Activated T-cell treated with anti-CD3 and anti-CD28 coated beads, Interleukin-2, amount 50 U/mL, for 72 hours (primary cell): ENCODE measurements around the gene AMN1. TPM values are rescaled to one million over a fixed set of nuclear protein-coding genes. Genes with fewer than 3 reads are reported as not detected.
"Not testable (repeated sequence)": the region's sequence is repeated elsewhere in the genome, so short reads cannot be mapped to it uniquely, and the experiment has no call there.

Experiments
- ATAC-seq, 2 donors: fragments of 150-1000 bp; cut with Tn5 transposase; replicated peaks in 1 of 2; 2 replicates each; pipeline ENCODE4 v1.10.0; 2021; ENCODE audit warnings: moderate library complexity in 2 of 2, mild to moderate bottlenecking in 1 of 2
- DNase-seq, 2 donors: peaks; one replicate each; pipeline ENCODE4 v3.0.0; 2021 to 2022; ENCODE audit warnings: mixed read lengths in 1 of 2
- H3K27ac Mint-ChIP-seq: one replicate; pipeline ENCODE4 v1.8.0; 2022; ENCODE audit warnings: mild to moderate bottlenecking, moderate library complexity, mixed read lengths
- H3K27me3 Mint-ChIP-seq: one replicate; pipeline ENCODE4 v1.8.0; 2022; ENCODE audit warnings: low read depth, mixed read lengths
- H3K36me3 Mint-ChIP-seq, 2 donors: one replicate each; pipeline ENCODE4 v1.8.0; 2022; ENCODE audit warnings: mixed read lengths in 2 of 2, mild to moderate bottlenecking in 1 of 2; ENCODE audit not compliant: insufficient read depth in 2 of 2
- H3K4me1 Mint-ChIP-seq: one replicate; pipeline ENCODE4 v1.8.0; 2022; ENCODE audit warnings: low read depth, mixed read lengths
- H3K4me3 Mint-ChIP-seq, 2 donors: one replicate each; pipeline ENCODE4 v1.8.0; 2022; ENCODE audit warnings: mild to moderate bottlenecking in 2 of 2, mixed read lengths in 2 of 2, moderate library complexity in 2 of 2
- H3K9me3 Mint-ChIP-seq, 2 donors: one replicate each; pipeline ENCODE4 v1.8.0; 2022; ENCODE audit warnings: mixed read lengths in 2 of 2
- total RNA-seq, 2 donors: library from RNA; stranded (reverse); gene quantifications; one replicate each; pipeline ENCODE4 v1.2.3, GENCODE V29; 2022

The AMN1 gene
- total RNA-seq, 2 donors from 2014 or later: 4.2 to 4.5 TPM

DNA sequence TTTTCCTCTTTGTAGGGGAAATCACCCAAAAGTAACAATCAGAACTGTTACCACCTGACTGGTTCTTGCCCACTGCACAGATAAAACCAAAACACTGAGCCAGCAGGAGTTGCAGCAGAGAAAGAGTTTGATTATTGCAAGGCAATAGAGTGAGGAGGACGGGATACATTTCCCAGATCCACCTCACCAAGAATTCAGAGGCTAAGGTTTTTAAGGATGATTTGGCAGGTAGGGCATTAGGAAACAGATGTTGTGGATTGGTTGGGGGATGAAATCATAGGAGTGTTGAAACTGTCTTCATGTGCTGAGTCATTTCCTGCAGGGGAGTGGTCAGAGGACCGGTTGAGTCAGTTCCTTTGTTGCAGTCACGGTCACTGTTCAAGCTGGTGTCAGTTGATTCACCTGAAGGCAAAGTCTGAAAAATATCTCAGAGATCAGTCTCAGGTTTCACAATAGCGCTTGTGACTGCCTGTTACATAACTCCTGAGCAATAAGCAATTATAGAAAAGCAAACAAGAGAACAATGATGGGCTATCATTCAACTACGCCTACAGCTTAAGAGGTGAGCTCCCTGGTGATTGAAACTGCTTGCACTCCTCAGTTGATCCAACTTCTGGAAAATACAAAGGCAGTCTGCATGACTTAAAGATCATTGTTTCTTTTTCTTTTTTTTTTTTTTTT lies 20.3 kb upstream of the AMN1 start:
- H3K27me3 Mint-ChIP-seq: peaks cover 7% of the 10 kb centered on the region
- DNase-seq (peak; percentile 77 to 83), ATAC-seq (peak; percentile 90 to 94)
- H3K4me3 Mint-ChIP-seq: peak overlapping the region; percentile 2 to 48
- H3K9me3 Mint-ChIP-seq: no peaks in the 10 kb centered on the region
- H3K4me1 Mint-ChIP-seq: peaks cover 74% of the 10 kb centered on the region
- H3K36me3 Mint-ChIP-seq: peaks cover 0 to 4% of the 10 kb centered on the region in 2 donors
- H3K27ac Mint-ChIP-seq: peak overlapping the region; percentile 49

DNA sequence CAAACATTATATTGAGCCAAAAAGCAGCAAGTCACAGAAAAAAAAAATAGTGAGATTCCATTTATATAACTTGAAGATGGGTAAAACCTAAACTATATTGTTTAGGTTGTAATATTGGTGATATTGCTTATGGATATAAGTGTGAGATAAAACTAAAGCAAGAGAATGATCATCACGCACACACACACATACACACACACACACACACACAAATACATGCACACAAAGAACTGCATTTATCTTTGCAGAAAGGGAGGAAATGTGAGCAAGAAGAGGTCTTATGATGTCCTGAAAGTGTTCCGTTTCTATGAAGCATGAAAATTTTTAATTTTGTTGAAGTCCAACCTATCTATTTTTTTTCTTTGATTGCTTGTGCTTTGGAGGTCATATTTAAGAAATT lies 16.4 kb upstream of the AMN1 start:
- Mint-ChIP-seq H3K9me3 (no peaks in the 10 kb centered on the region), H3K4me1 (peaks cover 81% of the 10 kb centered on the region), H3K27me3 (peaks cover 9% of the 10 kb centered on the region), H3K4me3 (no peak overlapping the region), H3K36me3 (no peaks in the 10 kb centered on the region), H3K27ac (no peak overlapping the region)
- ATAC-seq (no peak), DNase-seq (no peak)

DNA sequence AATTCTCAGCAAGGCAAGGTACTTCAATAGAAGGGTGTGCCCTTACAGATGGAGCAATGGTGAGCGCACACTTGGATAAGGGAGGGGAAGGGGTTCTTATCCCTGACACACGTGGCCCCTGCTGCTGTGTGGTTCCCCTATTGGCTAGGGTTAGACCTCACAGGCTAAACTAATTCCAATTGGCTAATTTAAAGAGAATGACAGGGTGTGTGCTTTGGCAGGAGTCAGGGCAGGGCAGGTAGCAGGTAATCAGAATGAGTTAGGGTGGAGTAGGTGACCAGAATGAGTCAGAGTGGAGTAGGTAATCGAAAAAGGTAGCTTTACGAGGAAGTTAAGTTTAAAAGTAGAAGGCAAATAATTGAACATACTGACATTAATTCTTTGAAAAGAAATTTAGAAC lies 15.5 kb upstream of the AMN1 start:
- ATAC-seq, H3K27ac Mint-ChIP-seq, DNase-seq, H3K9me3 Mint-ChIP-seq, H3K27me3 Mint-ChIP-seq, H3K4me3 Mint-ChIP-seq, H3K36me3 Mint-ChIP-seq: not testable (repeated sequence)
- peaks cover 74% of the 10 kb centered on the region for H3K4me1 Mint-ChIP-seq

DNA sequence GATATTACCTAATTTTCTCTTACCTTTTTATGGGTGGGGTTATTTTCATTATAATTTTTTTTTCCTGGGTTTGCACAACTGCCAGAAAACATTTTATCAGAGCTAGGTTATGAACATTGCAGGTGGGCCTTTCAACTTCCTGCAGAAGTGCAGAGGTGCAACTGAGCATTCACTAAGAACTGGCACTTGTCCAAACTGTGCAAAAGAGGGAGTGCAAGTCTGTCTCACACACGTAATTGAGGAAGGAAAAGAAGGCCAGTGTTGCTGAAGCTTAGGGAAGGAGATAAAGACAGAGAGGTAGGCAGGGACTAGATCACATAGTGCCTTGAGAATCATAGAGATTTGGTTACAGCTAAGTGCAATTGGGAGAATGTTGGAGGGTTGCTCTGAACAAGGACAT lies 14.1 kb upstream of the AMN1 start:
- H3K27me3 Mint-ChIP-seq: peaks cover 8% of the 10 kb centered on the region
- H3K36me3 Mint-ChIP-seq: no peaks in the 10 kb centered on the region
- H3K4me1 Mint-ChIP-seq: peaks cover 69% of the 10 kb centered on the region
- ATAC-seq: no peak
- no peaks in the 10 kb centered on the region for H3K9me3 Mint-ChIP-seq
- no peak for DNase-seq
- no peak overlapping the region for H3K4me3 Mint-ChIP-seq
- H3K27ac Mint-ChIP-seq: no peak overlapping the region

DNA sequence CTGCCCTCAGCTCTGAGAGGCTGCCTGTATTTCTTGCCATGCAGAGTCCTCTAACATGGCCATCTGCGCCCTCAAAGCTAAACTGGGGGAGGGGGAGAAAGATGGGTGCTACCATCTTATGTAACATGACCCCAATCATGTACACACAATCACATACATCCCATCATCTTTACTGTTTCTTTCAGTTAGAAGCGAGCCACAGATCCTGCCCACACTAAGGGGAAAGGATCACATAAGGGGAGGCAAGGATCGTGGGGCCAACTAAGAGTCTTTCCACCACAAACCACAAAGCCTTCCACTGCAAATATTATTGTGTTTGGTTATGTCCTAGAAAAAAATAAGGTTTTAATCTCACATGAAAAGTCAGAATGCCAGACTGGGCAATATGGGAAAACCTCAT lies 11.8 kb upstream of the AMN1 start:
- DNase-seq (no peak), ATAC-seq (no peak)
- no peaks in the 10 kb centered on the region for H3K9me3 Mint-ChIP-seq
- H3K4me3 Mint-ChIP-seq: no peak overlapping the region
- no peaks in the 10 kb centered on the region for H3K36me3 Mint-ChIP-seq
- peaks cover 8% of the 10 kb centered on the region for H3K27me3 Mint-ChIP-seq
- H3K27ac Mint-ChIP-seq: no peak overlapping the region
- H3K4me1 Mint-ChIP-seq: peaks cover 69% of the 10 kb centered on the region

DNA sequence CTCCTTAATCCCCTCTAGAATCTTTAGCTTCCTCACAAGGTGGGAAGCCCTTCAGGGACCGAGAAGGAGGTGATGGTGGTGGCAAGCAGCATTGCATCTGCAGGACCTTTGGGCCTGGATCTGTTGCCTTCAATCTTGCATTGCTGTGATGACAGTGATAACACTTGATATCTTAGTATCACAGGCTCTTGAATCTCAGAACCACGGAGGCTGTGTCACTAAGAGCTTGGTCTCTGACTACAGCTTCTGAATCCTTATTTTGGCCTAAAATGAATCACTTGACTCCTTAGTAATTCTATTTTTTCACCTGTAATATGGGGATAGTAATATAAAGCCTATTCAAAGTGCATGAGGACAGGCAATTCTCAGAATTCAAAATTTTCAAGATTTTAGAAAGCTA lies 8.9 kb upstream of the AMN1 start:
- ATAC-seq: peak; percentile 27 to 33
- peaks cover 0 to 4% of the 10 kb centered on the region in 2 donors for H3K36me3 Mint-ChIP-seq
- peak in 1 of 2 donors; percentile 41 for DNase-seq
- peak overlapping the region; percentile 7 for H3K27ac Mint-ChIP-seq
- peaks cover 77% of the 10 kb centered on the region for H3K4me1 Mint-ChIP-seq
- peak overlapping the region; percentile 43 to 57 for H3K4me3 Mint-ChIP-seq
- peaks cover 8% of the 10 kb centered on the region for H3K27me3 Mint-ChIP-seq
- H3K9me3 Mint-ChIP-seq: peaks cover 3 to 4% of the 10 kb centered on the region in 2 donors

DNA sequence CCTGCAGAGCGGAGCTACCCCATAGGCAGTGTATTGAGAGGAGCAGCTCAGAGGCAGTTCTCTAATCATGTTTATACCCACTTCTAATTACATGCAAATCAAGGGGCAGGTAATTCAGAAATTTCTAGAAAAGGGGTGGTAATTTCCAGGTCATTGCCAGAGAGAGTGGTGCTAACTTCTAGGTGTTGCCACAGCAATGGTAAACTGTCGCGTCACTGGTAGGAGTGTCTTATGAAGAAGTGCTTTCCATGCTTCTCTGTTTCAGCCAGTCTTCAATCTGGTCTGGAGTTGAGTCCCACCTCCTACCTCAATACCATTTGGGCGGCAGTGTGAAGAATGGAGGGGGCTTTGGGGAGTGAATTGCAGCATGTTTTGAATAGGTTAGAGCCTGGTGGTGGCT lies 8.5 kb upstream of the AMN1 start:
- peaks cover 8% of the 10 kb centered on the region for H3K27me3 Mint-ChIP-seq
- ATAC-seq: no peak
- H3K4me3 Mint-ChIP-seq: peak overlapping the region; percentile 43 to 58
- peaks cover 0 to 4% of the 10 kb centered on the region in 2 donors for H3K36me3 Mint-ChIP-seq
- peak overlapping the region; percentile 7 for H3K27ac Mint-ChIP-seq
- no peak for DNase-seq
- peaks cover 3 to 4% of the 10 kb centered on the region in 2 donors for H3K9me3 Mint-ChIP-seq
- peaks cover 74% of the 10 kb centered on the region for H3K4me1 Mint-ChIP-seq

DNA sequence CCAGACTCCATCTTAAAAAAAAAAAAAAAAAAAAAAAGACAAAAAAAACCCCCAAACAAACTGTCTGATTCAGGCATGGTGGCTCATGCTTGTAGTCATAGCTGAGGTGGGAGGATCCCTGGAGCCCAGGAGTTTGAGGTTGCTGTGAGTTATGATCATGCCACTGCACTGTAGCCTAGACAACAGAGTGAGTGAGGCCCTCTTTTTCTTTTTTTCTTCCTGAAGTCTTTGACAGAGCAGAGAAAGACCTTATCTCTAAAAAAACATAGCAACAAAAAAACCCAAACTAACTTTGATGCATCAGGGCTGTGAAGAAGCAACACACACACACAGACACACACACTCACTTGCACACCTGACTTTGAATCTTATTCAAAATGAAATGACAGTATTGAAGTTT lies 7.7 kb upstream of the AMN1 start:
- Mint-ChIP-seq H3K4me1 (peaks cover 72% of the 10 kb centered on the region), H3K36me3 (peaks cover 0 to 4% of the 10 kb centered on the region in 2 donors), H3K27ac (peak overlapping the region; percentile 61), H3K27me3 (peaks cover 3% of the 10 kb centered on the region), H3K4me3 (peak overlapping the region; percentile 56 to 58), H3K9me3 (peaks cover 3 to 4% of the 10 kb centered on the region in 2 donors)
- DNase-seq (peak; percentile 72 to 85), ATAC-seq (peak; percentile 85 to 86)

DNA sequence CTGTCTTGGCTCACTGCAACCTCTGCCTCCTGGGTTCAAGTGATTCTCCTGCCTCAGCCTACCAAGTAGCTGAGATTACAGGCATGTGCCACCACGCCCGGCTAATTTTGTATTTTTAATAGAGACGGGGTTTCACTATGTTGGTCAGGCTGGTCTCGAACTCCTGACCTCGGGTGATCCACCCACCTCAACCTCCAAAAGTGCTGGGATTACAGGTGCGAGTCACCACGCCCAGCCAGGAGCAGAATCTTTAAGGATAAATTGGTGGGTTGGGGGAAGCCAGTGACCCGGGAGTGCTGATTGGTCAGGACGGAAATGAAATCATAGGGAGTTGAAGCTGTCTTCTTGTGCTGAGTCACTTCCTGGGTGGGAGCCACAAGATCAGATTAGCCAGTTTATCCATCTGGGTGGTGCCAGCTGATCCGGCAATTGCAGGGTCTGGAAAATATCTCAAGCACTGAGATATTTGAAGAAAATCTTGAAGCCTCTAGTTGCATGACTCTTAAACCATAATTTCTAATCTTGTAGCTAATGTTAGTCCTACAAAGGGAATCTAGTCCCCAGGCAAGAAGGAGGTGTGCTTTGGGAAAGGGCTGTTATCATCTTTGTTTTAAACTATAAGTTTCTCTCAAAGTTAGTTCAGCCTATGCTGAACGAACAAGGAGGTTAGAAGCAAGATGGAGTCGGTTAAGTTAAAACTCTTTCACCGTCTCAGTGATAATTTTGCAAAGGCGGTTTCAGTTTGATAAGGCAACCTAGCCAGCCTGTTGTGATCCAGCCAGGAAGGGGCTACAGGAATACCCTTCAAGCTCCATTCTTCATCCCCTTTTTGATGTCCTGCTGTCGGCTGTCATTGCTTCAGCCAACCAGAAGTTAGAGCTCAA lies 5.0 kb upstream of the AMN1 start:
- Mint-ChIP-seq H3K4me3 (peak overlapping the region; percentile 17 to 77), H3K27ac (peak overlapping the region; percentile 72), H3K4me1 (peaks cover 77% of the 10 kb centered on the region), H3K36me3 (peaks cover 11% of the 10 kb centered on the region in 2 donors)
- ATAC-seq, H3K9me3 Mint-ChIP-seq, H3K27me3 Mint-ChIP-seq: not testable (repeated sequence)
- DNase-seq: peak; percentile 43 to 44

DNA sequence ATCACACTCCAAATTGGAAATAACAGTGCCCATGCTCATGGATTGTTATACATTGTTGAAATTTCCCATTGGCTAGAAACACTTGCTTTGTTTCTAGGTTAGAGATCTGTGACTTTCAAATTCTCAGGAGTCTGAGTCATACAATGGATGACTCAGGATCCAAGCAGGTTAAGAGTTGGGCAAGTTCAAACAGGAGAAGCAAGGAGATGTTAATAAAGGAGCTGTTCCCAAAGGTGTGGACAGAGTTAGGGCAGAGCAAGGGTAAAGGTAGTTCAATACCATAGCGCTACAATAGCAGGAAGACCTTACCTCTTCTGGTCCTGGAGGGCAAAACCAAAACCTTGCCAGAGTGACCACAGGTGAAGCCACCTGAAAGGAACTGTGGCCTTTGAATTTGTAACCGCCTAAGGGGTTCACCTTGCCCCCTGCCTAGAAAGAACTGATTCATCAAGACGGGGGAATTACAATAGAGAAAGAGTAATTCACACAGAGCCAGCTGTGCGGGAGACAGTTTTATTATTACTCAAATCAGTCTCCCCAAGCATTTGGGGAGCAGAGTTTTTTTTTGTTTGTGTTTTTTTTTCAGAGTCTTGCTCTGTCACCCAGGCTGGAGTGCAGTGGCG lies 4.2 kb upstream of the AMN1 start:
- no peaks in the 10 kb centered on the region for H3K27me3 Mint-ChIP-seq
- peak overlapping the region; percentile 51 for H3K27ac Mint-ChIP-seq
- ATAC-seq (peak; percentile 20 to 44), DNase-seq (peak; percentile 69 to 81)
- H3K4me1 Mint-ChIP-seq: peaks cover 70% of the 10 kb centered on the region
- H3K4me3 Mint-ChIP-seq: peak overlapping the region; percentile 17 to 77
- H3K9me3 Mint-ChIP-seq: peaks cover 3 to 4% of the 10 kb centered on the region in 2 donors
- peaks cover 11% of the 10 kb centered on the region in 2 donors for H3K36me3 Mint-ChIP-seq

DNA sequence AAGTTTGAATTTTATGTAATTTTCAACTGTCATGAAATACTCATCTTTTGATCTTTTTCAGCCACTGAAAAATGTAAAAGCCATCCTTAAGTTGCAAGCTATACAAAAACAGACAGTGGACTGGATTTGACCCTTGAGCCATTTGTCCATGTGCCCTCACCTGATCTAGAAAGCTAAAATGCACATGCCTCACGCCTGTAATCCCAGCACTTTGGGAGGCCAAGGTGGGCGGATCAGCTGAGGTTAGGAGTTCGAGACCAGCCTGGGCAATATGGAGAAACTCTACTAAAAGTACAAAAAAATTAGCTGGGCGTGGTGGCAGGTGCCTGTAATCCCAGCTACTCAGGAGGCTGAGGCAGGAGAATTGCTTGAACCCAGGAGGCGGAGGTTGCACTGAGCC lies 2.4 kb upstream of the AMN1 start:
- not testable (repeated sequence) for H3K27ac Mint-ChIP-seq, ATAC-seq, H3K27me3 Mint-ChIP-seq, H3K9me3 Mint-ChIP-seq, DNase-seq
- H3K4me3 Mint-ChIP-seq: peak overlapping the region in 1 of 2 donors; percentile 58
- H3K36me3 Mint-ChIP-seq: peaks cover 14 to 16% of the 10 kb centered on the region in 2 donors
- H3K4me1 Mint-ChIP-seq: peaks cover 69% of the 10 kb centered on the region

DNA sequence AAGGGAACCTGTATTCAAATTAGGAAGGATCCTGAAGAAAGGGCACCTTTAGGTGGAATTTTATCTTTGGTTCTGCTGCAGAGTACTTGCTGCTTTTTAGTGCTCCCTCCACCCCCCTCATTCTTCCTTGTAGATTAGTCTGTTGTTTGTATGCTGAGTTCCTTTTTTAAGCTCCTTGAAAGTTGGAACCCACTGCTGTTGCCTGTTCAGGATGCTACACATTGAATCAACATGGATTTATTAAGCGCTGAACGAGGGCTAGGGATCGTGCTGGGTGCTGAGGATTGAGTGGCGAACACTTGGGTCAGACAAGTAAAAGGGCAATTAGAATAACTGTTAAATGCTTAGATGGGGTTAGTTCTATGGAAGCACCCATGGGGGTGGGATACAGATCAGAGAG lies 884 bp upstream of the AMN1 start:
- Mint-ChIP-seq H3K4me1 (peaks cover 64% of the 10 kb centered on the region), H3K36me3 (peaks cover 14 to 16% of the 10 kb centered on the region in 2 donors)

More for the DNA sequence above, 884 bp upstream of the AMN1 start:
- H3K27ac Mint-ChIP-seq: peak overlapping the region; percentile 15
- no peak for DNase-seq
- H3K4me3 Mint-ChIP-seq: peak overlapping the region; percentile 99
- H3K9me3 Mint-ChIP-seq: peaks cover 0 to 4% of the 10 kb centered on the region in 2 donors
- no peak for ATAC-seq
- no peaks in the 10 kb centered on the region for H3K27me3 Mint-ChIP-seq
